GM12874 (cell line): ENCODE results near the gene APBB2.

ENCODE experiments used
- CTCF ChIP-seq: IDR thresholded peaks from 2 replicates; pipeline ENCODE4 v1.5.1; 2011; ENCODE audit warnings: low read depth, mild to moderate bottlenecking, control low read depth, low read length, moderate library complexity; ENCODE audit not compliant: insufficient read depth

The APBB2 gene

GRCh38 chr4:41156574-41156973 lies 57.8 kb downstream of the APBB2 start:
- TF ChIP-seq CTCF = no peak

- no peak for TF ChIP-seq CTCF
These were observed 59.0 kb downstream of the APBB2 start for GRCh38 chr4:41155194-41155830.

- no peak for TF ChIP-seq CTCF
These were observed 59.5 kb downstream of the APBB2 start for GRCh38 chr4:41154814-41155177.

GRCh38 chr4:41154010-41154813 lies 60.1 kb downstream of the APBB2 start:
- TF ChIP-seq CTCF = no peak

GRCh38 chr4:41150401-41150800 lies 63.9 kb downstream of the APBB2 start:
- no peak for TF ChIP-seq CTCF

- TF ChIP-seq CTCF = no peak
These were observed 65.4 kb downstream of the APBB2 start for GRCh38 chr4:41148931-41149330.

- TF ChIP-seq CTCF = no peak
These were observed 66.0 kb downstream of the APBB2 start for GRCh38 chr4:41148292-41148691.
